ENCODE measurements around the gene TFDP2.
A peak's percentile ranks its signal among the peaks of the same experiment; 100 is the strongest.

The TFDP2 gene

GRCh38 chr3:141965471-141965870 is 183.9 kb downstream of the TFDP2 start:
- no peak for DNase-seq (ENCODE audit: low read depth)

- peak; percentile 53 for DNase-seq (ENCODE audit: low read depth)
These were observed 186.0 kb downstream of the TFDP2 start for GRCh38 chr3:141963301-141963700.

- DNase-seq (ENCODE audit: low read depth): peak; percentile 65
These were observed 188.6 kb downstream of the TFDP2 start for GRCh38 chr3:141960731-141961130.

DNA sequence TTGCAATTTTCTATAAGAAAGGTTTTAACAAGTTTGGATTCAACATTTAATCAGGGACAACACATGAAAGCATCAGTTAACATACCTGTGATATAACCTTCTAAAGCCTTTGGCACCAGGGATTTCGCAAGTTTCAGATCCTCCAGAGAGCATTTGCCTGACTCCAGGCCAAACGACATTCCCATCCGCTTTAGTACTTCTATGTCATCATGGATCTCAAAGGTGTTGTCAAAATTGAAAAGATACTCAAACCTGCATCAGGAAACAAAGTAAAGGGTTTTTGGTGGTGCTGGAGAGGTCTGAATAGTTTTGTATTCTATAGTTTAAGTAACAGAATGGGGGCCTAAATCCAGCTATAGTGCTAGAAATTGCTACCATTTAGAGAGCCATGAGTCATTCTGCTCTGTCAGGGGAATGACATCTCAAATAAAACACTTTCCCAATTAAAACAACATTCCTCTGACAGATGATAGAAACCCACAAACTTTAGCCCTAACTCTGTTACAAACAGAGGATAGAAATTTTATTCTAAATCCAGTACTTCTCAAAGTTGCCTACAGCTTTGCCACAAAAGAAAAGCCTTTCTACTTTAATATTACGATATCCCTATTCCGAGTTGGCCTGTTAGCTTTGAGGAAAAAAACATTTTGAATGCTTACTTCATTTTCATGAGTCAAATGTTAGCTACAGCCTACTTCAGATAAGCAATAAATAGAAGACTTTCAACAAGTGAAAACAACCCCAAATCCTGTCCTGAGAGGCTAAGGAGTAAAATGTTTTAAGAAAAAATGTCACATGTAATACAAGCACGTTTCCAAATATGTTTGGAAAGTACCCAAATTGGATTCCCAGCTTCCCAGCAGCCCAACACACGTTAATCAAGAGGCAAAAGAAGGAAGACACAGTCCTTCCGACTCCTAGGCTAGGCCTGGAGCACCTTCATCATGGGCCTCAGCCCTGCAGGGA is 189.5 kb downstream of the TFDP2 start:
- DNase-seq (ENCODE audit: low read depth): peak; percentile 86

DNA sequence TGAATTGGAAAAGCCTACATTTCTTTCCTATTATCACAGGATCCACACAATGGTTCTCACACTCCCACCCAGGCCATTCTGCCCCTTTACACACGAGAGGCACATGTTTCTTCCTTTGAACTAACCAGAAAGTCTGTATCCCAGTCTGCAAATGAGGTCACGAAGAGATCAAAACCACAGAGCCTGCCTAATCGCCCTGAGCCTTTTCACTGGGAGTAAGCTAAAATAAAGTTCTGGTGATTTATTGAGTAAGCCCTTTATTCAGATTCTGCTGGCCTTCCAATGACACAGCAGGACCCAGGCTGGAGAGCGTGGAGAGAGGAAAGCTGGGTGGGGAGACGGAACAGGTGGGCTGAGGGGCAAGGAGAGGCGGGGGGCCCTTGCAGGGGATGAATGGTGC is 194.2 kb downstream of the TFDP2 start:
- DNase-seq (ENCODE audit: low read depth): peak; percentile 44

- no peak for DNase-seq (ENCODE audit: low read depth)
These were observed 196.7 kb downstream of the TFDP2 start for GRCh38 chr3:141952611-141953010.

DNA sequence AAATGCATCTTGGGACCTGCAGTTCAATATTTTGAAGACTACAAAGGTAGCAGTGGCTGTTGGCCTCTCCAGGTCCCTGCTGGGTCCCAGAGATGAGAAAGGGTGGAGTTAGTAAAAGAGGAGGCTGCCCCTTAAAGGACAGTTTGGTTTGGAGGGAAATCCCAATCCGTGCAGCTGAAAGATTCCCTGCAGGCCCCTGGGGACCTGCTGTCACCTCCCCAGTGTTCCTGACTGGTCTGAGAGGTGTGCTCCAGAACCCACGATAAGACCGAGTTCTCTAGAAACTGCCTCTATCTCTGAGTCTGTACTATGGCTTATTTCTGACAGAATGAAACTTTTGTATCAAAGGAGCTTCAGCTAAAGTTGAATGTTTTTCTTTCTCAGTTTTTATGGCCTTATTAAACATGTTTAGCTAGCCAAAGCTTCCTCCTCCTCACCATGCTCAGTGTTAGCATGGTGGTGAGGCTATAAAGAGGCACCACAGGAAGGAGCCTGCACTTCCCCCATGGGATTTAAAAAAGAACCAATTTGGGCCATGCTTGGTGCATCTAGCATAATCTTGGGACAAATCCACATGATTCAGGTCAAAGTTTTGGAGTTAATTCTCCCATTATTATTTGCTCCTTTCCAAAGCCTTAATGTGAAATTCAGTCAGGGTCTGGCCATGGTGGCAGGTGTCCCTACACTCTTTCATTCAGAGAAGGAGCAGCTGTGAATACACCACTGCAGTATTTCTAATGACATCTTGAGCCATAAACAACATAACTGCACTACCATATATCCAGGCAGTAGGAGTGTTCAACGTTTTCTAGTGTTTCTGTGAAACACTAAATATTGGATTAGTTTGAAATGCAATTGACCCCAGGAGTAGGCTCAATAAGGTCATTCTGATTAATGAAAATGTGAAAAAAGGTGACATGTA is 198.5 kb downstream of the TFDP2 start:
- no peak for DNase-seq (ENCODE audit: low read depth)

- no peak for DNase-seq (ENCODE audit: low read depth)
These were observed 199.4 kb downstream of the TFDP2 start for GRCh38 chr3:141949972-141950371.

GRCh38 chr3:141949399-141949798 is 199.9 kb downstream of the TFDP2 start:
- DNase-seq (ENCODE audit: low read depth): no peak

DNA sequence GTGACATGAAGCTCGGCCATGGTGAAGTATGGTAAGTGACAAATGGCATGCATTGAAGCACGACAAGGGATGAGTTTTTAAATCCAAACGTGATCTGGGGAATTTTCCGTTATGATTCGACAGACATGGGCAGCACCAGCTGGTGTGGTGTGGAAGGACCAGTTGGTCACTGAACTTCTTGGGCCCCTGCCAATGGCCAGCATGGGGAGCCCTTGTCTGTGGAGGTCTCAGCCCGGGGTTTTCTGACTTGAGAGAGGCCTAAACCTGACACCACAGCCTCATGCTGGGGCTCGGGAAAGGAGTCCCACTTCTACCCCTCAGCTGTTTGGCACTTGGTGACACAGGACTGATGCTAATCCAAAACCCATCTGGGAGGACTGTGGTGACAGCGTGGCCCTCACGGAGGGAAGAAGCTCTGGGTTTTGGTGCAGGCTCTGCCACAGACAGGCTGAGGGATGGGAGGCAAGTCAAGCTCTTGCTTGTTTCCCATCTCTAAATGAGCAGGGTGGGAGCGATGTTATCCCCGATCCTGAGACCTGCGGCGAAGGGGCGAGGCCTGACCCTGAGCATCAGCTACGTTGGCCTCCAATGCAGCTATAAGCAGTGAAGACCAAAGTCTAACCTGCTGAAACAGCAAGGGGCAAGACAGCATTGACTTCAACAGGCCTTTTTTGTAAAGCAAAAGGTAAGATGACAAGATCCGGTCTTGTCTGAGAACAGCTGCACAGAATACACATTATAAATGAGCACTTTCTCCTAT is 203.4 kb downstream of the TFDP2 start:
- DNase-seq (ENCODE audit: low read depth): no peak

DNA sequence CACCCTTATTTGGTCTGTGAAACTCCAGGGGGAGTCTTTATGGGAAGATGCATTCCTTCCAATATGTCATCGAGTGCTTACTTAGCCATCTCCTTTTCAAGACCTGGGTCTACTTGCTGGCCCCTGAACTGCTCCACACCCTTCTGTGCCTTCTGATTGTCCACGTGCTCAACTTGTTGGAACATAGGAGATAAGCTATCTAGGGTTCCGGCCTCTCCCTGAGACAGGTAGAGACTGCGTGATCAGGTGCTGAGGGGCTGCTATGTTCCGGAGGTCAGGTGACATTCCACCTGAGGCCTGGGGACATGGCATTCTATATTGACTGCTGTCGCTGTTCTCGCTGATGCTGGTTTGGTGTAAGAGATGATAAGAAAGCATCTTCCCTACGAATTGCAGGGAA is 207.3 kb downstream of the TFDP2 start:
- DNase-seq (ENCODE audit: low read depth): no peak

DNA sequence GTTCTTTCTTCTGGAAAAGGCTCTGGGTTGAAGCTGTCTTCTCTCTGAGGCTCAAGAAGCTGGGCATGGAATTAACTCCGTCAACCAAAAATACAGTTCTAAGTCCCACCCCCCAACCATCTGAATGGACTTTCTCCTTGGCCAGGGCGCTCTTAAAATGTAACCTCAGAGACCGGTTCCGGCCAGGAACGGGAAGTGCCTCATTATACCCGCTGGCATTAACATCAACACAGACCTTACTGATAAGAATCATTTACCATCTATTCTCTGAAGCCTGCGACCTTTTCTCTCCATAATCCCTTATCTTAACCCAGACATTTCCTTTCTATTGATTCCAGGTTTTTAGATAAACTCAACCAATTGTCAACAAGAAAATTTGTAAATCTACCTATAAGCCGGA is 208.3 kb downstream of the TFDP2 start:
- no peak for DNase-seq (ENCODE audit: low read depth)

- peak; percentile 95 for DNase-seq (ENCODE audit: low read depth)
These were observed 209.1 kb downstream of the TFDP2 start for GRCh38 chr3:141940194-141940776.

DNA sequence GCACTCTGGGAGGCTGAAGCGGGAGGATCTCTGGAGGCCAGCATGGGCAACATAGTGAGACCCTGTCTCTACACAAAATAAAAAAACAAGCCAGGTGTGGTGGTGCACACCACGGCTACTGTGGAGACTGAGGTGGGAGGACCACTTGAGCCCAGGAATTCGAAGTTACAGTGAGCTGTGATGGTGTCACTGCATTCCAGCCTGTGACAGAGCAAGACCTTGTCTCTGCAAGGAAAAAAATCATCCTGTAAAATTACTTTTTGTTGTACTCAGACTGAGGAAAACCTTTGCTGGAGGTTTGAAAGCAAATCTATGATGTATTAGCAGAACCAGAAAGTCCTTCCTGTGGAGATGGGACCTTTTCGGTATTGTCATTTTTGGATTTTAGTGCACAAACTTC is 209.6 kb downstream of the TFDP2 start:
- no peak for DNase-seq (ENCODE audit: low read depth)

DNA sequence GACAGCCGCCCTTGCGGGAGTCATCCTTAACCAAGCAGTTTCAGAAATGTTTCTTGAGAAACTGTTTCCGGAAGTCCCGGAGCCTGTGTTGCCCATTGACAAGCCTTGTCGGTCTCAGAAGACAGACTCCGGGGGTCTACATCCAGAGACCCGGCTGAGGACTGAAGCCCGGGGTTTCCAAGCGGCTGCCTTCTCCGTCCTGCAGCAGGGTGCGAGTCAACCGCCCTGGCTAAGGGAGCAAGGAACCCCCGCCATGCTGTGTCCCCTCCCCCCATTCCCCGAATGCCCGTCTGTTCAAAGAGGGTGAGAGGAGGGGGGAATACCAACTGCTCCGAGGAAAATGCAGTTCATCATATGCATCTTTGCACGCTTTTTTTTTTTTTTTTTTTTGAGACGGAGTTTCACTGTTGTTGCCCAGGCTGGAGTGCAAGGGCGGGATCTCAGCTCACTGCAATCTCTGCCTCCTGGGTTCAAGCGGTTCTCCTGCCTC is 211.3 kb downstream of the TFDP2 start:
- DNase-seq (ENCODE audit: low read depth): no peak

GRCh38 chr3:141934354-141934753 is 215.0 kb downstream of the TFDP2 start:
- no peak for DNase-seq (ENCODE audit: low read depth)

- DNase-seq (ENCODE audit: low read depth): no peak
These were observed 215.7 kb downstream of the TFDP2 start for GRCh38 chr3:141933421-141934300.

GRCh38 chr3:141930801-141931200 is 218.5 kb downstream of the TFDP2 start:
- DNase-seq (ENCODE audit: low read depth): no peak

GRCh38 chr3:141929341-141929995 is 219.9 kb downstream of the TFDP2 start:
- no peak for DNase-seq (ENCODE audit: low read depth)
